Astrocyte (in vitro differentiated cells and primary cell): ENCODE data around the gene CAMK1G.

Experiments
- CTCF ChIP-seq: IDR thresholded peaks from 2 replicates; pipeline ENCODE4 v1.5.1; 2011; ENCODE audit warnings: low read depth, mild to moderate bottlenecking, inconsistent platforms, low read length, moderate library complexity; ENCODE audit not compliant: insufficient read depth
- EZH2 ChIP-seq: IDR thresholded peaks from 2 replicates; pipeline ENCODE4 v1.6.1; 2012; ENCODE audit warnings: mild to moderate bottlenecking, low read length, inconsistent platforms; ENCODE audit not compliant: insufficient read depth

- TF ChIP-seq CTCF: no peak
- TF ChIP-seq EZH2: no peak
Observed at GRCh38 chr1:209652873-209653401, 69.4 kb downstream of the CAMK1G start.
